Smooth muscle cell (in vitro differentiated cells): ENCODE measurements around the gene KLHL10. TPM values are rescaled to one million over a fixed set of nuclear protein-coding genes. Genes with fewer than 3 reads are reported as not detected.

Source experiments
- DNase-seq: peaks from one replicate; lab custom pipeline; 2025; ENCODE audit not compliant: unreplicated experiment; lab: John Stamatoyannopoulos, UW
- H2AFZ ChIP-seq: fragments of 200-600 bp; sonication (generic); 2 replicates; pipeline ENCODE4 v1.6.0; 2016; ENCODE audit warnings: antibody characterized with exemption, low read depth, mild to moderate bottlenecking
- H3F3A ChIP-seq: fragments of 200-600 bp; sonication (generic); 2 replicates; pipeline ENCODE4 v1.6.0; 2017; ENCODE audit warnings: antibody characterized with exemption, low read depth
- H3K27ac ChIP-seq: fragments of 200-600 bp; sonication (generic); 2 replicates; pipeline ENCODE4 v1.5.1; 2016; ENCODE audit warnings: low read depth, mild to moderate bottlenecking
- H3K27me3 ChIP-seq: fragments of 200-600 bp; sonication (generic); 2 replicates; pipeline ENCODE4 v1.6.1; 2016; ENCODE audit warnings: low read depth, mild to moderate bottlenecking
- H3K36me3 ChIP-seq: fragments of 200-600 bp; sonication (generic); 2 replicates; pipeline ENCODE4 v1.5.1; 2016; ENCODE audit warnings: low read depth
- H3K4me1 ChIP-seq: fragments of 200-600 bp; sonication (generic); 2 replicates; pipeline ENCODE4 v1.5.1; 2016; ENCODE audit warnings: low read depth
- H3K4me2 ChIP-seq: fragments of 200-600 bp; sonication (generic); 2 replicates; pipeline ENCODE4 v1.6.0; 2016; ENCODE audit warnings: mild to moderate bottlenecking
- H3K4me3 ChIP-seq: fragments of 200-600 bp; sonication (generic); 2 replicates; pipeline ENCODE4 v1.5.1; 2016; ENCODE audit warnings: mild to moderate bottlenecking
- H3K79me2 ChIP-seq: fragments of 200-600 bp; sonication (generic); 2 replicates; pipeline ENCODE4 v1.6.0; 2016; ENCODE audit warnings: low read depth, mild to moderate bottlenecking
- H3K9ac ChIP-seq: fragments of 200-600 bp; sonication (generic); 2 replicates; pipeline ENCODE4 v1.6.0; 2016; ENCODE audit warnings: low read depth
- H3K9me3 ChIP-seq: fragments of 200-600 bp; sonication (generic); replicated peaks from 2 replicates; pipeline ENCODE4 v1.5.1; 2016; ENCODE audit warnings: low read depth
- H4K20me1 ChIP-seq: fragments of 200-600 bp; sonication (generic); 2 replicates; pipeline ENCODE4 v1.6.0; 2016; ENCODE audit warnings: low read depth
- CTCF ChIP-seq: fragments of 200-600 bp; sonication (generic); IDR thresholded peaks from 2 replicates; pipeline ENCODE4 v1.5.1; 2017; ENCODE audit warnings: borderline replicate concordance, mild to moderate bottlenecking, antibody characterized with exemption; ENCODE audit not compliant: insufficient read depth, poor library complexity, severe bottlenecking
- WGBS: methylation state at CpG from one replicate; pipeline ENCODE4 v1.1.7; 2016; ENCODE audit warnings: low lambda C conversion rate; 5-methylcytosine and 5-hydroxymethylcytosine counted together
- polyA plus RNA-seq: library from polyadenylated mRNA; unstranded; fragments of >200 nt; fragmentation: Nextera tagmentation; extraction: Ambion mirVana; gene quantifications from 2 replicates; pipeline ENCODE4 v1.2.1, GENCODE V29; 2016
- total RNA-seq: library from RNA; depleted of rRNA; stranded (reverse); fragments of >200 nt; gene quantifications from 2 replicates; pipeline ENCODE4 v1.2.3, GENCODE V29; 2014

Gene KLHL10
- total RNA-seq, result not detected in 2 replicates
- not detected in 2 replicates for polyA plus RNA-seq

DNA sequence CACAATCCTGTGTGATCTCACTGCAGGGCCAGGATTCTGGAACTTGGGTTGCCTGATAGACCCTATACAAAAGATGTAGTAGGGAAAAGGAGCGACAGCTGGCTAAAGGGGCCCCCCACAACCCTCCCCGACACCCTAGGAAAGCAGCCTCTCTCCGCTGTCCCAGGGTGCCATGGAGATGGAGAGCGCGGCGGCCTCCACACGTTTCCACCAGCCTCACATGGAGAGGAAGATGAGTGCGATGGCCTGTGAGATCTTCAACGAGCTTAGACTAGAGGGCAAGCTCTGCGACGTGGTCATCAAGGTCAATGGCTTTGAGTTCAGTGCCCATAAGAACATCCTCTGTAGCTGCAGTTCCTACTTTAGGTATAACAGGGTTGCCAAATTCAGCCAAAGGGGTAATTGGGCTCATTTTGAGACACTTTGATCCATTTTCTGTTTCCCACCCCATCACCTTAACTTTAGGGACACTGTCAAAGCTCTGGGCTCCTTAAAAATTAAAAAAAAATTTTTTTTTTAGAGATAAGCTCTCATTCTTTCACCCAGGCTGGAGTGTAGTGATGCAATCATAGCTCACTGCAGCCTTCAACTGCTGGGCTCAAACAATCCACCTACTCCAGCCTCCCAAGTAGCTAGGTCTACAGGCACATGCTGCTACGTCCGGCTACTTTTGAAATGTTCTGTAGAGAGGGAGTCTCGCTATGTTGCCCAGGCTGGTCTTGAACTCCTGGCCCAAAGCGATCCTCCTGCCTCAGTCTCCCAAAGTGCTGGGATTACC lies at the start of gene KLHL10:
Gene KLHL10 (plus strand): TSS at position 65 of the 778 bp plus-strand sequence. CDS start 108 bp downstream, at position 173.
- H3K4me2 ChIP-seq, result peak within 1 kb of the TSS; percentile 99
- DNase-seq, result no peak
- H3K27ac ChIP-seq, result no peak within 1 kb of the TSS
- H3K4me1 ChIP-seq, result peaks cover 11% of the 10 kb centered on the region
- peak within 1 kb of the TSS; percentile 93 for H2AFZ ChIP-seq
- peaks cover 8% of the 10 kb centered on the region for H3K79me2 ChIP-seq
- 95% methylated on average over 15 of the region's 15 CpGs for WGBS
- TF ChIP-seq CTCF, result no peak
- no peaks in the 10 kb centered on the region for H4K20me1 ChIP-seq
- H3K9ac ChIP-seq, result no peak within 1 kb of the TSS
- no peaks in the 10 kb centered on the region for H3K9me3 ChIP-seq
- no peaks in the 10 kb centered on the region for H3K27me3 ChIP-seq
- H3F3A ChIP-seq, result no peaks in the 10 kb centered on the region
- H3K4me3 ChIP-seq, result peak within 1 kb of the TSS; percentile 94
- no peaks in the 10 kb centered on the region for H3K36me3 ChIP-seq

GRCh38 chr17:41792845-41793783 lies 44.5 kb upstream of the KLHL10 start:
- Histone ChIP-seq H3K27ac (peak overlapping the region; percentile 94), H4K20me1 (no peaks in the 10 kb centered on the region), H3K4me3 (peak overlapping the region; percentile 20), H3K79me2 (no peaks in the 10 kb centered on the region), H3K36me3 (no peaks in the 10 kb centered on the region), H3K9me3 (no peaks in the 10 kb centered on the region), H3F3A (peaks cover 19% of the 10 kb centered on the region), H3K4me1 (peaks cover 28% of the 10 kb centered on the region), H3K27me3 (no peaks in the 10 kb centered on the region), H2AFZ (peak overlapping the region; percentile 6), H3K4me2 (peak overlapping the region; percentile 79), H3K9ac (peak overlapping the region; percentile 72)
- TF ChIP-seq CTCF, result no peak
- 4% methylated on average over 21 of the region's 22 CpGs for WGBS
- peak; percentile 50 for DNase-seq

DNA sequence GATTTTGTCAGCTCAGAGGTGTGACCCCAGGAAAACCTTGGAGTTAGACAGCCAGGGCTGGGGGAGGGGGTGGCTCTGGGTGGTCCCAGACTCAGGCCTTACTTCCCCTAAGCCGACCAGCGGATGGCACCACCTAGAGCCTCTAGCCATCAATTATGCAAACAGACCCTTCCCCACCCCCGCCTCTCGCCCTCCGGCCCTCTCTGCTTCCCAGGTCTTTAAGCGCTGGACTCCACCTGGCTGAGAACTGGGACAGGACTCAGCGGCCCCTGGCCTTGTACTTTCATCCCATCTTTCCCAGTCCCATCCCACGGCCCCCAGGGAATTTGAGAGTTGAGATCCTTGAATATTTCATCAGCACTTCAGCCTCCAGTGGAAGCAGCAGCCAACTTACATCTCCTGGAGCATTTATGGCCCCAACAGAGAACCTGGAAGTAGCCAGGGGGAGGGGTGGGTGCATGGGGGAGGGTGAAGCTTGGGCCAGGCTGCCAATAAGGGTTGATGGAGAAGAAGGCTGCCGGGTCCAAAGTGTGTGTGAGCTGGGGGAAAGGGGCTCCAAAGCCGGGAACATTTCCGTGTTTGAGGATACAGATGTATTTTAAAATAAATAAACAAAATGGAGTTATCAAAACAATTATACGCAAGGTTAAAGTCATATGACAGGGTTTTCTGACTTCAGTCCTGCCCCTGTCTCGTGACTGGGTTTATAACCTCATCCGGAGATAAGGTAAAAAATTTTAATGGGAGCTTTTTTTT lies 43.7 kb upstream of the KLHL10 start:
- Histone ChIP-seq H3K4me2 (peak overlapping the region; percentile 79), H3K36me3 (no peaks in the 10 kb centered on the region), H3K4me3 (peak overlapping the region; percentile 20), H3K79me2 (no peaks in the 10 kb centered on the region), H3K27me3 (no peaks in the 10 kb centered on the region), H3K27ac (peak overlapping the region; percentile 94), H3K9ac (peak overlapping the region; percentile 72), H4K20me1 (no peaks in the 10 kb centered on the region), H3F3A (peaks cover 19% of the 10 kb centered on the region), H2AFZ (no peak overlapping the region), H3K4me1 (peaks cover 28% of the 10 kb centered on the region), H3K9me3 (no peaks in the 10 kb centered on the region)
- no peak for DNase-seq
- TF ChIP-seq CTCF, result no peak
- WGBS, result 21% methylated on average over 12 of the region's 14 CpGs
